GM11168 (cell line): ENCODE data around the gene UBASH3B.

Experiments used
- in situ Hi-C: fragments of 300-500 bp; cut with MboI; formaldehyde crosslinking; loops from one replicate; pipeline ENCODE4 v1.12.0; 2022; ENCODE audit warnings: low sequenced_read_pairs; ENCODE audit not compliant: unreplicated experiment

The UBASH3B gene

DNA sequence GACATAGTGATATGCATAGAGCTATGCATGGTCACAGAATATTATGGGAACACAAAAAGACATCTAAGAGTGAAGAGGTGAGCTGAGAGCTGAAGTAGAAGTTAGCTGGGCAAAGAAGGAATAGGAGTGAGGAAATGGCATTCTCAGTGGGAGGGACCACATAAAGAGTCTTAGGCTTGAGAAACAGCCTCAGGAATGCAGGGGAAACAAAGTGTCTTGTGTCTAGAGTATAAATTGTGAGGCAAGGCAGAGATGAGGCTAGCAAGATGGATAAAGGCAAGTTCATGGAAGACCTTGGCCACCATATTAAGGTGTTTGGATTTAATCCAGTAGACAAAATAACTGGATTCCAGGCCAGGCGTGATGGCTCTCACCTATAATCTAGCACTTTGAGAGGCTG, 142.1 kb downstream of the UBASH3B start:
- in situ Hi-C loops = no loop called here

DNA sequence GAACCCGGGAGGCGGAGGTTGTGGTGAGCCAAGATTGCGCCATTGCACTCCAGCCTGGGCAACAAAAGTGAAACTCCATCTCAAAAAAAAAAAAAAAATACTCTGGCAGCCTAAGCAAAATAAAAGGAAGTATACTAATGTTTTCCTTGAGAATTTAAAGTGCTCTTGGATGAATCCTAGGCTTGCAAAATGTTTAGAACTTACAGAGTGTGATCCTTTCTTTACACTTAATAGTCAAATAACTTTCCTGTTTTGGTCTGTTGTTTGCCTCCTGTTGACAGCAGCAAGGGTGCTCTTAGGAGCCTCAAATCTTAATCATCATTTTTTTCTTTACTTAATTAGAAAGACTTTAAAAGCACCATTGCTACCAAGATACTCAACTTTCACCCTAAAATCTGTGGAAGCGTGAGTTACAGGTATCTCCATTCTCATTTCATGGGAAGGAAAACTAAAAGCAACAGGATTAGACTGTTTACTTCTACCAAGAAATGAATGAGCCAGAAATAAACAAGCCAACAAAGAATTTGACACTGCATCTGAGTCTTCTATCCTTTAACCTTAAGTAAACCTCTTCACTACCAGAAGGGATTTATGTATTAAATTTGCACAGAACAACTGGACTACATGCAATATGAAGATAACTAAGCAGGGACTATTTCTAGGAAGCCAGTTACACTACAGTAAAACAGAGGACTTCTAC, 144.0 kb downstream of the UBASH3B start:
- in situ Hi-C loops = no loop called here

DNA sequence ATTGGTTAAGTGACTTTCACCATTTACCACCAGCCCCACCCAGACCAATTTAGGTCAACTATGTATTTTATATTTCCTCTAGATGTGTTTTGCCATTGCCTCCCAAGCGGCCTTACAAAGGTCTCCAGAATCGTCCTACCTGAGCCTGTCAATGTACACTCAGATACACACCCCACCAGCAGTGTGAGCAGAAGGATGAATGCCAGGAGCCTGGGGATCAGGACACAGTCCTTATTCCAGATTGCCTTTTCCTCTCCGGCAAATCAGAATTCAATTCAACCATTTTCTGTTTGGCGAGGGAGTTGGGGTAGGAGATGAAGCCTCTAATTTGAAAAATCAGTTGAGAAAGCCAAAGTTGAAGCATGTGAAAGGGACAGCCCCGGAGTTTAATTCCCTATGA, 147.4 kb downstream of the UBASH3B start:
- in situ Hi-C loops = no loop called here

DNA sequence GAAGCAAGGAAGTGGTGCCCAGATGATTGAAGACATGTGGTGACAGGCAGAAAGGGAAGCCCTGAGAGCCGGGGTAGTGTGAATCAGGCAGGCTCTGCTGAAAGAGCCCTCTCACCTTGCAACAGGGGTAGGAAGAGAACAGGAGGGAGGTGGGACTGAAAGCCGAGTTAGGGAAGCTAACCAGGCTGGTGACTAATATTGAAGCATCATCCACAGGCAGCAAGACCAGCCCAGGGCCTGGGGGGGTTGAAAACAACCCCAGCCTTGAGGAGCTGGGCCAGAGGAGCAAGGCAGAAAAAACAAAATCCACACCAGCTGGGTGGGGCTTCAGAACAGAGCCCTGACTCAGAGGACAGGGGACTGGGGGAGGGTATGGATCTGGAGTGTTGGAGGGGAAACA, 147.8 kb downstream of the UBASH3B start:
- in situ Hi-C loops = no loop called here

DNA sequence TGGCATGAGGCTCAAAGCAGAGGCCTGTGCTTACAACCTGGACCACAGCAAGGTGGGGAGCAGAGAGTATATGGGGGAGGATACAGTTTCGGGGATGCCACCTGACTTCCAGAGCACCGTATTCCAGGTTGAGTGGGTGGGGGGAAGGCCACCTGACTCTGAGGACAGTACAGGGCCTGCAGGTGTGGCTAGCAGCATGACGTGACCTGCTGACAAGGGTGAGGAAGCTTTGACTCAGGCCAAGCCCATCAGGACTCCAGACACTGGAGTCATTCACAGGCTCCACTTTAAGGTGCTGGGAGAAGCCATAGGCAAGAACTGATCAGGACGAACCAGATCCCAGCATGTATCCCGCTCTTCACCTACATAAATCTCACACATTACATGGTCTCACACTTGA, 148.2 kb downstream of the UBASH3B start:
- in situ Hi-C loops = no loop called here

DNA sequence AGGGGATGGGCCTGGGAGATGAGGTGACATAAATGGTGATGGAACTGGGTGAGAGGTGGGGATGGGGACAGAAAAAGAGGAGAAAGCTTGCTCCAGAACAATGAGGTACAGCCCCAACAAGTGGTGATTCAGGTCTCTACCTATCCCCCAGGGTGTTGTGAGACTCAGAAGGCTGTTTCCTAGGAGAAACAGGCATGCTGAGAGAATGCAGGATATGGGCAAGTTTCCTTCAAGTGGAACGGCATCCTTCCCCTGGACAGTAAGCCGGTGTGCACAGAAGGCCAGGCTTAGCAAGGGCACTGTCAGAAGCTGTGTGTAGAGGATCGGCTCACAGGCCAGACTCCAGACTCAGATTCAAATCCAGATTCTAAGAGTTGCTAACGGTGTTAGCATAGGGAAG, 148.6 kb downstream of the UBASH3B start:
- in situ Hi-C loops = no loop called here

DNA sequence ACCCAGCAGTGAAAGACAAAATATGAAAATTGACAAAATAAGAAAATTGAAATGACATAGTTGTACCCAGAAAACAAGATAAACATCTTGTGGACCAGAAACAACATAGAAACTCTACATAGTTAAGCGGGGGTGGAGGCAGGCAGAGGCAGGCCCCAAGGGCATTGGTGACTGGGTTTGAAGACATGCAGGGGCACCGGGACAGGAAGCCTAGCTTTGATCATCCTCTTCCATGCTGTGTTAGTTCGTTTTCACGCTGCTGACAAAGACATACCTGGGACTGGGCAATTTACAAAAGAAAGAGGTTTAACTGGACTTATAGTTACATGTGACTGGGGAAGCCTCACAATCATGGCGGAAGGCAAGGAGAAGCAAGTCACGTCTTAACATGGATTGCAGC, 149.3 kb downstream of the UBASH3B start:
- in situ Hi-C loops = no loop called here

DNA sequence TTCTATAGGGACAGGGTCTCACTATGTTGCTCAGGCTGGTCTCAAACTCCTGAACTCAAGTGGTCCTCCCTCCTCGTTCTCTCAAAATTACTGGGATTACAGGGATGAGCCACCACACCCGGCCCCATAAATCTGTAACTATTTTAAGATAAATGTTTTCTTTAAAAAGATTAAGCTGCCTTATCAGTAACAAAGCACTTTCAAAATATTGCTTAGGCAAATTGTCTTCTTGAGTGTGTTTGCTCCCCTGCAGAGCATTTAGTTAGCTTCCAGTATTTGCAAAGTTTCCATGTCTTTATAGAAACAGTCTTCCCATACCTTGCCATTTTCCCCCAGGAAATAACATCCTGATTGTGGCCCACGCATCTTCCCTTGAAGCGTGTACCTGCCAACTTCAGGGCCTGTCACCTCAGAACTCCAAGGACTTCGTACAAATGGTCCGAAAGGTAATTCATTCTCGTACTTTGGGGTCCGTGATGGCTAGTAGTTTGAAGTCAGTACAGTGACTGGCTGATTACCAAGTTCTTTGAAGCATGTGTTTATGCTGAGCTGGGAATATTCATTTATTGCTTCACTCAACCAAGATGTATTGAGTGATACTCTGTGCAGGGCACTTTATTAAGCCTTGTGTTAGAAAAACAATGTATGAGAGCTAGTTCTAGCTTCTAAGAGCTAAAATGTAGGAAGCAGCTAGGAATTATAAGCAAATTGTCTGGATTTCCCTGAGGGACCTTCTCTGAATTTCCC, 152.4 kb downstream of the UBASH3B start:
- in situ Hi-C loops = no loop called here

DNA sequence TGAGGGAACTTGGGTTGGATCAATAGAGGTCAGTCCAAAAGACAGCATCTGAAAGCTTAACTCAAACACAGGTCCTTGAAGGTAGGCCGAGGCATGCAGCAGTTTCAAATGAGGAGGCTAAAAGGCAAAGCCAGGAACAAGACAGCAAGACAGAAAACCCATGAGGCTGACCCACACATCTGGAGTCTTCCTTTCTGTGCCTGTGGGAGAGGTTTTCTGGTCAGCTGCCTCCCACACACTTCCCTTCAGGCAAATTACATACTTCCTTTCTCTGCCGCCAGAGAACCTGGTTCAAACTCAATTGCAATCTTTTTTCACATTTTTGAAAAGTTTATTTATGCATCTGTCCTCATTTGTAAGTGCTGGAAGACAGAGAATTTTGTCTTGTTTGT, 153.0 kb downstream of the UBASH3B start:
- in situ Hi-C loops = no loop called here

DNA sequence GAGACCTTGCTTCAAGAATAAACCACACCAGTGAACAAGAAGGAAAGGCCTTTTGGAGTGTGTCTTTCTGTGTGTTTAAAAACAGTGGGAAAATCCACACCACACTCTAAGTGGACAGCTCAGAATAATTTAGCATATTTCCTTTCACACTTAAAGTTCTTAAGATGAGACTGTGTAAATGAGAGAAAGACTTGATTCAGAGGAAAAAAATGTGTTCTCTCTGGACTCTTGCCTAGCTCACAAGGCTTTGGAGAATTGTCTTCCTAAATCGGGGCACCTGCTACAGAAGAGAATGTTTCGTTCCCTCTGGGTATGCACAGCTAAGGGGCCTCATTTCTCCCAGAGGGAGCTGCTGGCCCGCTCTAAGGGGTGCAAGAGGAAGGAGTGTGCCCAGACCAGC, 154.3 kb downstream of the UBASH3B start:
- in situ Hi-C loops = no loop called here

DNA sequence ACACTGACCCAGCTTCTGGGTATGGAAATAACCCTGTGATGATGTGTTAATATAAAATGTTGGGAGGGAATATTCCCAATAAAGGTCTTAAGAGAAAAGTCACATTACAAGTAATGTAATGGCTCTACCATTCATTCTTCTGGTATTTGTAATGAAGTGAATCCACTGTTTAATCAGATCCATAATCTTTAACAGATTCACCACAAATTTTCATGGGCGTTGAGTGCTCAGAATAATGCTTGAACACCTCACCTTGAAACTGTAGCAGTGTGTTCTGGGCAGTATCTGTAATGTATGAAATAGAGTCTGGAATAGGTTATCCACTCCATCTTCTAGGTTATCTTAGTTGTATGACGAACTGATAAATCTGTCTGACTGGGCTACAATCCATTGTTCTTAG, 156.2 kb downstream of the UBASH3B start:
- in situ Hi-C loops = no loop called here

DNA sequence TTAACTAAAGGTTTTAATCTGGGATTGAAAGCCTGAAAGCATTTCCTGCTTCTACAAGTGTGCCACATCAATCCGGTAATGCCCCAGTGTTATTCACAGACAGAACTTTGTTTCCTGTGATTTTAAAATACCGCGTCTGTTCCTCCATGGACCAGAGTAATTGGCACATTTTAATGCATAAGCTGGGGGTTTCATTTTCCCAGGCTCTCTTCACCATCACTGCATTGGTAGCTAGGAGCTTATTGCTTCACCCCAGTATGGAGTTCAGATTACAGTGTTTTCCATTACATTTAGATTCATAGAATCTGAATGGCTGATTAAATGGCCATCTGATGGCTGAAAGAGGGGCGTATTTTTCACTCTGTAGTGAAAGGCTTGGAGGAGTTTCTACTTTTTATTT, 157.1 kb downstream of the UBASH3B start:
- in situ Hi-C loops = no loop called here

DNA sequence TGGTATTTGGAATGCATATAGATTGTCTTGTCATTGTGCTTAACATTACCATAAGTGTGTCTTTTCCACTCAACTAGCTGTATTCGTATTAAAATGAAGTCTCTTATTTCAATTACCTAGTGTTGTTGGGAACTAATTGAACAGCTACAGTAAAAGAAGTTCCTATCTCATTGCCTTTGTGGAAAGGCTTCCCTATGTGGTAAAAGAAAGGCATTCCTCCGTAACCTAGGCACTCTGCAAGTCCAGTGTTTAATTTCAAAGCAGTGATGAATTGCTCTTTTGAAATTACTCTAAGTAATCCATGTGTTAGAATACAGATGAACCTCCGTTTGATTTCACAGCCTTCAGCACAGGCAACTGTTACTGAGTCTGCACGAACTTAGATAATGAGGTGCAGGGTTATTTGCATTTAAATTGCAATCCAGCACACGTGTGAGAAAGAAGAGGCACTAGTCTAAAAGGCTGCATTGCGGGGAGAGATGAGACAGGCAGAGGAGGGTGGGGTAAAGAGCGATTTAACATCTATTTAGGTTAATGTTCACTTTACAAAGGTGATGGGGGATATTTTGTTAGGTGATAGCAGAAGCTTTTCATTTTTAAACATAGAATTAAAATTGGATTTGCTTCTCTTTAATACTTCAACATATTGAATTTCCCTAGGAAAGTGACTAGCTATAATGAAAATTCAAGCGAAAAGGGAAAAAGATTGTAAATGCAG, 157.8 kb downstream of the UBASH3B start:
- in situ Hi-C loops = no loop called here

DNA sequence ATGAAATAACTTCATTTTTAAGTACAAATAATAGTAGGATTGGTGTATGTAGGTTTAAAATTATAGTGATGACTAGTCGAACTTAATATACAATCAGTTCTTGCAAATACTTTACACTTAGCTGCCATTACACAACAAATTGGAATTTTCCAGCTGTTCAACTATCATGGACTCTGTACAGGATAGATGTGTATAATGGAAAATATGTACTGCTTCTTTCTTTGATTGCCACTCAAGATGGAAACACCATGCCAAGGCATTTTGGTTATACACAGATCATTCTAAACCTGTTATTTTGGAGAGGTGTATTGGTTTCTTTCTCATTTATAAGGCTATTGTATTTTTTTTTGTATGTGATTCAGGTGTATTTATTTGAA, 158.4 kb downstream of the UBASH3B start:
- in situ Hi-C loops = no loop called here

DNA sequence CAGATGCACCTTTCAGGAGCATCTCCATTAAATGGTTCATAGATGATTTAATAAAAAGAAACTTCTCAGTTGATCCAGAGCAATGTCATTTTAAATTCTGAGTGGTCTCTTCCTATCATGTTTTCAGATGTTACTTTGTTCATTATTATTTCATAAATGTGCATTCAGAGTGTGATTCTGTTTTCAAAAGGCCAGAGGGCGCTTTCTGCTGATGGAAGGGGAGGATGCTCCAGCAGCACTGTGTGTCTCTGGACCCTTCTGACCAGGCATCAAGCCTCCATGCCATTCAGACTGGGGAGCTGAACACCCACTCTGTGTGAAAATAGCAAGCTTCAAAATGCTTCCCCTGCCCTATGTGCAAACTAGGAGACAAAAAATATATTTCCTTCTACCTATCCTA, 158.9 kb downstream of the UBASH3B start:
- in situ Hi-C loops = no loop called here

DNA sequence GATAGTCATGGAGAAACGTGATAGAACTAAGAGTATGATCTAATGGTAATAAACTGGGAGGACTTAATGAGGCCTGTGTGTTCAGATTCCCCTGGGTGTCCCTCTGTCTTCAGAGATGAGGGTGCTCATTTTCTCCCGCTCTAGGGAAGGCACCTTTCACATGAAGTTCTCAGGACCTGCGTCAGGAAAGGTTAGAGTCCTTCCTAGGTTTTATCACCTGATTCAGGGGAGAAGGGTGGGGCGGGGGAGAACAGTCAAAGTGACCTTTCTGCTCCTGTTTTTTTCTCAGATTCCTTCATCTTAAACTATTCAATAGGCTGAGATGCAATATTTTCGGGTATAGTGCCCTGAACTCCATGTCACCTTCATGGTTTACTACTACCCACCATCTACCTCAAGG, 160.4 kb downstream of the UBASH3B start:
- in situ Hi-C loops = no loop called here

DNA sequence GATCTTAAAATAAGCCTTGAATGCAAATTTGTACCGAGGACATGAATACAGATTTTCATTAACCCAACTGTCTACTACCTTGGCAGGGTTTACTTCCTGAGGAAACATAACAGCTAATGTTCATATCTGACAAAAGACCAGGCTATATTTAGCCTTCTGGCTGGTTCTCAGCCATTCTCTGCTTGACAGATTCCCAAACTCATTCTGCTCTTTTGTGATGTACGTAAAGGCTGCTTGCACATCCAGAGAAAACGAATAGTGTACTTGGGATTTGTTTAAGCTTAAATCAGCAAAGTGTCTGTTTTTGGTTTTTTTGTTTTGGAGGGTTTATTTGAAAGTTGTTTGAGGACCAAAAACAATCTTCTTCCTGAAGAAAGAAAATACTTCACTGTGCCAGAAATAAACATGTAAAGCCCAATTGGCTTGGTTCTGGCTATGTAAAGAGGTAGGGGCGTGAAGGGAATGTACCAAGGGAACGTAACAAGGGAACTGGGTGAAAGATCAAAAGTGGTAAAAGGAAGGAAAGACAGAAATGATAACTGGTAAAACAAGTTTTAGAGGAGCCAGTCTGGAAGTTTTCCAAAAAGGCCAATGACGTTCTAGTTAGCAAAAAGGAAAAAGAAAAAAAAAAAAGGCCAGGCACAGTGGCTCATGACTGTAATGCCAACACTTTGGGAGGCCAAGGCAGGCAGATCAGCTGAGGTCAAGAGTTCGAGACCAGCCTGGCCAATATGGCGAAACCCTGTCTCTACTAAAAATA, 161.4 kb downstream of the UBASH3B start:
- in situ Hi-C loops = no loop called here

DNA sequence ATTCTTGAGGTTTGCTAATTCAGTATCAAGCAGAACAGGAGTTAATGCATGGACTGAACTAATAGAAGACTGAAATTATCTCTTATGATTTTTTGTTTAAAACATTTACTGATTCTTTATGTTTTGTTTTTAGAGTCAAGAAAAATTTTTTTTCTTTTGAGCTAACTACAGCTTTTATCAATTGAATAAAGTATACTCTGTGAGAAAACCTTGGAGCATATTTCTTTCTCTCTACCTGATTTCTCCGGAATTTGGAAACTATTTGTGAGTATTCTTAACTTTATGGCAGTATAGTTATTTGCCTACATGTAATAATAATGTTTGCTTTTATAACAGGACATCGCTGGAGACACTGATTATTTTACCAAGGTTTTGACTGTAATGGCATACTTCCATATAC, 164.6 kb downstream of the UBASH3B start:
- in situ Hi-C loops = no loop called here

DNA sequence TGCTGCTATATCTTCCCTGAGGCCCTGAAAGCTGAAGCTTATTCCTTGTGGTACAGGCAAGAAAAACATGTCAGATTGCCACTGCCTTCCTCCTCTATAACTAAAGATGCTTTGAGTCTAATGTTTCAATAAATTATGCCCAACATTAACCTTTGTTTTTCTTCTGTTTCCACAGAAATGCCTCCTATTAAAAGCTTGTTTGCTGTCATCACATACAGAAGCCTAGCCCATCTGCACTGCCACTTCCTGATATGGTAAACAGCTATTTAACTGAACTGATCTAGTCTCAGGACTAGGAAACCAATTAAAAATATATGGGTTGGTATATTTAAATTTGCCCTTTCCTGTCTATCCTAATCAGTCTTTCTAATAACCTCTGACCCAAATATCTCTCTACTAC, 165.6 kb downstream of the UBASH3B start:
- in situ Hi-C loops = no loop called here

DNA sequence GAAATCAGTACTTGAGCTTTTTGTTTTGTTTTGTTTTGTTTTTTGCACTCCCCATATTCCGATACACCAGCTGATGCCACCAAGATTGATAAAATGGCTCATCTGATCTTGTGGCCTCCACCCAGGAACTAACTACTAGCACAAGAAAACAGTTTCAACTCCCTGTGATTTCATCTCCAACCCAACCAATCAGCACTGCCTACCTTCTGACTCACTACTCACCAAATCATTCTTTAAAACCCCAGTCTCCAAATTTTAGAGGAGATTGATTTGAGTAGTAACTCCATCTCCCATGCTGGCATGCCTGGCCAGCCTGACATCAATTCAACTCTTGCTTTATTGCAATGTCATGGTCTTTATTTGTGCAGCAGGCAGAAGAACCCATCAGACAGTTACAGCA, 166.7 kb downstream of the UBASH3B start:
- in situ Hi-C loops = no loop called here

DNA sequence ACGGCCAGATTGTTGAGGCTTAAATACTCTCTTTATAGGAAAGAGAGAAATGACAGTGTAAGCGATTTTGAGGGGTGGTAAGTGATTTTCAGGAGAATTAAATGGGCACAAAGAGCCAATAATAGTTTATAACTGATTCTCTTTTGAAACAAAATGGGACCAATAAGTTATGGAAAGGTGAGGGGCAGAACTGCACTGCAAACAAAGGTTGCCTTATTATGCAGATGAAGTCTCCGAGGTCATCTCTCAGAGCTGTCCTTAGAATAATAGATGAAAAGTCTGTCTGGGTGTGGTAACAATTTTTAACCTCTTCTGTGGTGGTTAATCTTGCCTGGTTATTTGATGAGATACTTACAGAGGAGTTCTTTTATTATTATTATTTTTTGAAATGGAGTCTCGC, 168.0 kb downstream of the UBASH3B start:
- in situ Hi-C loops = no loop called here
